NCI-H1694 (cell line): Measurements from ENCODE around the gene SLC44A3.

Experiments used
- DNase-seq: peaks from one replicate; lab custom pipeline; 2025; lab: John Stamatoyannopoulos, UW

The SLC44A3 gene

GRCh38 chr1:94819945-94820746 is at the start of gene SLC44A3:
SLC44A3 (plus strand) TSS chr1:94820357; CDS start chr1:94820452, 95 bp downstream.
- DNase-seq = no peak

GRCh38 chr1:94772230-94772641 is 47.9 kb upstream of the SLC44A3 start:
- DNase-seq = no peak

GRCh38 chr1:94772845-94773244 is 47.3 kb upstream of the SLC44A3 start:
- no peak for DNase-seq

GRCh38 chr1:94773296-94773809 is 46.8 kb upstream of the SLC44A3 start:
- no peak for DNase-seq

GRCh38 chr1:94773931-94774422 is 46.2 kb upstream of the SLC44A3 start:
- no peak for DNase-seq

- no peak for DNase-seq
These were observed 43.7 kb upstream of the SLC44A3 start for GRCh38 chr1:94776474-94776873.

- DNase-seq = no peak
These were observed 42.9 kb upstream of the SLC44A3 start for GRCh38 chr1:94777281-94777680.

GRCh38 chr1:94778808-94779207 is 41.3 kb upstream of the SLC44A3 start:
- no peak for DNase-seq

GRCh38 chr1:94783342-94784189 is 36.6 kb upstream of the SLC44A3 start:
- DNase-seq = no peak

GRCh38 chr1:94784190-94784515 is 36.0 kb upstream of the SLC44A3 start:
- DNase-seq = no peak

GRCh38 chr1:94787691-94788090 is 32.5 kb upstream of the SLC44A3 start:
- DNase-seq = no peak

- DNase-seq = no peak
These were observed 29.9 kb upstream of the SLC44A3 start for GRCh38 chr1:94790246-94790645.

GRCh38 chr1:94790670-94791069 is 29.5 kb upstream of the SLC44A3 start:
- DNase-seq = no peak

- no peak for DNase-seq
These were observed 27.5 kb upstream of the SLC44A3 start for GRCh38 chr1:94792473-94793295.

- DNase-seq = no peak
These were observed 26.9 kb upstream of the SLC44A3 start for GRCh38 chr1:94793296-94793656.

GRCh38 chr1:94795434-94795833 is 24.7 kb upstream of the SLC44A3 start:
- no peak for DNase-seq

- DNase-seq = no peak
These were observed 23.9 kb upstream of the SLC44A3 start for GRCh38 chr1:94796266-94796665.

- no peak for DNase-seq
These were observed 22.9 kb upstream of the SLC44A3 start for GRCh38 chr1:94797291-94797690.

- DNase-seq = no peak
These were observed 22.1 kb upstream of the SLC44A3 start for GRCh38 chr1:94798054-94798453.

- no peak for DNase-seq
These were observed 21.7 kb upstream of the SLC44A3 start for GRCh38 chr1:94798462-94798861.

GRCh38 chr1:94799206-94799605 is 21.0 kb upstream of the SLC44A3 start:
- no peak for DNase-seq

GRCh38 chr1:94801919-94802546 is 18.1 kb upstream of the SLC44A3 start:
- DNase-seq = peak; percentile 71
